Measurements from ENCODE around the gene AP5S1. TPM values are rescaled to one million over a fixed set of nuclear protein-coding genes. Genes with fewer than 3 reads are reported as not detected.

The AP5S1 gene
- total and polyA plus RNA-seq, 9 of the 15 experiments (the other 6 are each of a cell fraction or from before 2014, with no cell fraction given) = 2.6 to 8.8 (median 4.4) TPM

DNA sequence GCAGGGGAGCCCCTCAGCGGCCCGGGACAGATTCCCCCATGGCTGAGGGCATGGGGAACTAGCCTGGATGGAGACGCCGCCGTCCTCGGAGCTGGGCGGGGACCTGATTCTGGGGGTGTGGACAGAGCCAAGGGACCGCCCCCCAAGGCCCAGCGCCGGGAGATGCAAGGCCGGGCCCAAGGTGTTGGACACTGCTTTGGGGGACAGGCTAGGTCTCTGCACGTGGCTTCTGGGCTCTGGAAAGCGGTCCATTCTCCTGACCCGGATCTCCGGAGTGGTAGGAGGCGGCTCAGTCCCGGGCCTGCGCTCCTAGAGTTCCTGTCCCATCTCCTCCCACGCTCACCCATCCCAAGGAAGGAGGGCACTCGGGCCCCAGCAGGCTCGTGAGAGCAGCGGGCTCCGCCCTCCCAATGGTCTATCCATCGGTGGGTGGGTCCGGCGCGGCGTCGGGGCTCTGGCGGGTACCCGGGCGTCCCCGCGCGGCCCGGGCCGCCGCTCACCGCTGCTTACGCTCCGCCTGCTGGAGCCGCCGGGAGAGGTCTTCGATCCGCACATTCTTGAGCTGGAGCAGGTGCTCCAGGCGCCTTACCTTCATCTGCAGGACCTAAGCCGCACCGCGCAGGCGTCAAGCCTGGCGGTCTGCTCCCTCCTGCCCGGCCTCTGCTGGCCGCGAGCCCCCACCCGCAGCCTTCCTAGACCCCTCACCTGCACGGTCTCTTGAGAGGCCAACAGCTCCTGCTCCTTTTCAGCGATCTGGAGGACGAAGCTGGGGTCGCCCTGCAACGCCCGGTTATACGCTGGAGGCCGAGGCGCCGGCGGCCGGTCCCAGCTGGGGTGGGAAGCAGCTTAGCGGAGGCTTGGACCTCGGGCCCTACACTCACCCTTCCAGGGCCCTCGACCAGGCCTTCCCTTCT is 42.4 kb upstream of the AP5S1 start:
- FAIRE-seq (no peak), ATAC-seq (peak; percentile 27; the same call in 1 of the 3 replicates), DNase-seq (ENCODE audit: extremely low read depth in 1 of 4, low spot score in 3 of 4) (no peak)
- 50% methylated on average over 30 of the region's 70 CpGs for WGBS (ENCODE audit: insufficient coverage, low coverage, missing lambda C conversion rate)
- ChIA-PET POLR2A (interaction anchor here (0.9 kb wide), 1 partner anchor 69 kb away, joined by 3 read pairs; the partner anchor contains the start of gene MAVS), CTCF (ENCODE audit: low intra/inter-chr PET ratio) (no interaction called here)
- in situ Hi-C loops (cut with MboI) = no loop called here
- TF ChIP-seq, protein P1, sequence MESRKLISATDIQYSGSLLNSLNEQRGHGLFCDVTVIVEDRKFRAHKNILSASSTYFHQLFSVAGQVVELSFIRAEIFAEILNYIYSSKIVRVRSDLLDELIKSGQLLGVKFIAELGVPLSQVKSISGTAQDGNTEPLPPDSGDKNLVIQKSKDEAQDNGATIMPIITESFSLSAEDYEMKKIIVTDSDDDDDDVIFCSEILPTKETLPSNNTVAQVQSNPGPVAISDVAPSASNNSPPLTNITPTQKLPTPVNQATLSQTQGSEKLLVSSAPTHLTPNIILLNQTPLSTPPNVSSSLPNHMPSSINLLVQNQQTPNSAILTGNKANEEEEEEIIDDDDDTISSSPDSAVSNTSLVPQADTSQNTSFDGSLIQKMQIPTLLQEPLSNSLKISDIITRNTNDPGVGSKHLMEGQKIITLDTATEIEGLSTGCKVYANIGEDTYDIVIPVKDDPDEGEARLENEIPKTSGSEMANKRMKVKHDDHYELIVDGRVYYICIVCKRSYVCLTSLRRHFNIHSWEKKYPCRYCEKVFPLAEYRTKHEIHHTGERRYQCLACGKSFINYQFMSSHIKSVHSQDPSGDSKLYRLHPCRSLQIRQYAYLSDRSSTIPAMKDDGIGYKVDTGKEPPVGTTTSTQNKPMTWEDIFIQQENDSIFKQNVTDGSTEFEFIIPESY (CRISPR knock-in tag; IDR thresholded peaks at IDR 0.05) = peak; percentile 74
- TF ChIP-seq MYC (IDR thresholded peaks at IDR 0.05; ENCODE audit: low read depth, low read length) = no peak
- TF ChIP-seq MYC (CRISPR knock-in tag; IDR thresholded peaks at IDR 0.05; ENCODE audit: borderline replicate concordance, low read depth) = no peak
- intact Hi-C loops (cut with micrococcal nuclease) = no loop called here
- Histone ChIP-seq H4K20me1 (replicated peaks; ENCODE audit: control insufficient read depth, insufficient read depth, low read length) (no peaks in the 10 kb centered on the region), H3K4me1 (replicated peaks in 1 of 2; ENCODE audit: control insufficient read depth in 2 of 2, insufficient read depth in 2 of 2, low read length in 2 of 2) (peaks cover 0 to 25% of the 10 kb centered on the region in 2 experiments; a peak in 2 of 5 replicates), H3K4me3 (no peak overlapping the region), H3K27ac (ENCODE audit: extremely low read depth, low read depth, low read length) (no peak overlapping the region), H2AFZ (ENCODE audit: low read depth, low read length) (no peak overlapping the region), H3K9ac (ENCODE audit: insufficient read depth in 1 of 2, low read depth in 2 of 2, low read length in 2 of 2) (no peak overlapping the region), H3K4me2 (ENCODE audit: insufficient read depth, low read length) (no peak overlapping the region), H3K36me3 (ENCODE audit: control insufficient read depth, insufficient read depth, low read length) (no peaks in the 10 kb centered on the region), H3K27me3 (ENCODE audit: control insufficient read depth in 2 of 2, insufficient read depth in 2 of 2, low read length in 2 of 2) (no peaks in the 10 kb centered on the region), H3K9me1 (ENCODE audit: control insufficient read depth, insufficient read depth, low read length) (no peaks in the 10 kb centered on the region), H3K9me3 (replicated peaks; ENCODE audit: control insufficient read depth, insufficient read depth, low read depth, low read length) (no peaks in the 10 kb centered on the region), H3K79me2 (ENCODE audit: control insufficient read depth, insufficient read depth, low read length) (no peaks in the 10 kb centered on the region)
- no TSS peak for BruUV-seq (replicated peaks)

Data from K562 (cell line).